ENCODE results near the gene REEP1. TPM values are rescaled to one million over a fixed set of nuclear protein-coding genes. Genes with fewer than 3 reads are reported as not detected.

Gene REEP1
- total RNA-seq, 1 donor from 2014 or later, result 167 TPM

DNA sequence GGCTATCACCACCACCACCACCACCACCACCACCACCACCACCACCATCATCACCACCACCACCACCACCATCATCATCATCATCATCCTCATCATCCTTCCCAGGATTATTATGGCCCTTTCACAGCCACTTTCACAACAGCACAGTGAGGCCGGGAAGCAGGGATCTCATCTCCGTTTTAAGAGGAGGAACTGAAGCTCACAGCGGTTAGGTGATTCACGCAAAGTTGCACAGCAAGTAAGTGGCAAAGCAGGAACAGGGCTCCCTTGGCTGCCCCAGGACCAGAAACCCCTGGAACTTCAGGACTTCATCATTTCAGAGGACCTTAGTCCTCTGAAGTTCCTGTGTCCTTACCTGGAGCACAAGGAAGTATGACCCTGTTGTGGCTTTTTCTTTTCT lies 111.4 kb downstream of the REEP1 start:
- TF ChIP-seq CTCF (IDR thresholded peaks at IDR 0.05; ENCODE audit: partially characterized antibody, unreplicated experiment), result no peak
- Mint-ChIP-seq H3K27me3 (ENCODE audit: unreplicated experiment) (peaks cover 11% of the 10 kb centered on the region), H3K27ac (ENCODE audit: unreplicated experiment) (no peak overlapping the region), H3K9me3 (ENCODE audit: unreplicated experiment) (peaks cover 18% of the 10 kb centered on the region), H3K4me3 (ENCODE audit: unreplicated experiment) (no peak overlapping the region), H3K4me1 (ENCODE audit: low read depth, unreplicated experiment) (peaks cover 30% of the 10 kb centered on the region), H3K36me3 (ENCODE audit: unreplicated experiment) (peaks cover 5% of the 10 kb centered on the region)
- no peak for DNase-seq

DNA sequence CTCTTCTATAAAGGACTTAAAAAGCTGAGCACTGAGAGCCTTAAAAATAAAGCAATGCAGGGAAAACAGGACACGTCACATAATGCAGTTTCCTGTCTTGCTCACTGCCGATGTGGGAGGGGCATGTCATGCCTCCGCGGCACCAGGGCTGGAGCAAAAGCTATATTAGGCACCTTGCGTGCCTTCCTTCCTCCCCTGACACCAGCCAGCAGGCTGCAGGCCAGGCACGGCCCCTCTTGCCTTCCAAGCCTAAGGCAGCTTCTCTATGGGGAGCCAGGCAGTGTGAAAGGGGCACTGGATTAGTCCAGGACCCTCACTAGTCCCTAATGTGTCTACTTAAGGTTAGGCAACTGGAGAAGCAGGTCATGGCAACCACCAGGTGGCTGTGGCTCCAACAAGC lies 111.8 kb downstream of the REEP1 start:
- Mint-ChIP-seq H3K4me3 (ENCODE audit: unreplicated experiment) (no peak overlapping the region), H3K9me3 (ENCODE audit: unreplicated experiment) (peaks cover 17% of the 10 kb centered on the region), H3K36me3 (ENCODE audit: unreplicated experiment) (peaks cover 5% of the 10 kb centered on the region), H3K27me3 (ENCODE audit: unreplicated experiment) (peaks cover 11% of the 10 kb centered on the region), H3K4me1 (ENCODE audit: low read depth, unreplicated experiment) (peaks cover 30% of the 10 kb centered on the region), H3K27ac (ENCODE audit: unreplicated experiment) (peak overlapping the region; percentile 48)
- no peak for DNase-seq
- TF ChIP-seq CTCF (IDR thresholded peaks at IDR 0.05; ENCODE audit: partially characterized antibody, unreplicated experiment), result no peak

DNA sequence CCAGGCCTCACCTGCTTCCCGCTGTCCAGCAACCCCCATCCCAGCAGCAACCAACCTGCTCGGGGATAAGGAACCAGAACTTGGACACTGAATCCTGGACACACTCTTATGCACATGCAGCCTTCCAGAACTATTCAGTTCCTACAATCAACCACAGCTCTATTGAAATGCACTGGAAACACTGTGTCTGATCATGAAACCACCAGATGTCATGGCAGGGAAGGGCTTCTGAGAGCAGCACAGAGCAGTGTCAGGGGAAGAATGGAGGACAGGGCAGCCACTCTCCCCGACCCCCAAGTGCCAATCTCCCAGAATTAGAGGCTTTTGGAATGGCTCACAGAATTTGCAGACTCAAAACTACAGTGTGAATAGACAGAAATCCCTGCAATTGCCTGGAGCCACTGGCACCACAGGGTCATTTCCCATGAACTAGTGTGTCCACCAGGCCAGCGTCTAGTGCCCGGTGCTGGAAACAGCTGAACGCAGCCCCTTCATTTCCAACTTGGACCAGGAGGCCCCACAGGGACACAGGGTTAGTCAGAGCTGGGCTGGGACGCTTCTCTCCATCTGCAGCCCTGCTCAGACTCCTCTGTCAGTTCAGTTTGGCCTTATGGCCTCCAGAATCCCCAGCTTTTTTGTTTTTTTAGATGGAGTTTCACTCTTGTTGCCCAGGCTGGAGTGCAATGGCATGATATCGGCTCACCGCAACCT lies 112.6 kb downstream of the REEP1 start:
- TF ChIP-seq CTCF (IDR thresholded peaks at IDR 0.05; ENCODE audit: partially characterized antibody, unreplicated experiment), result no peak
- H3K4me1 Mint-ChIP-seq (ENCODE audit: low read depth, unreplicated experiment), result peaks cover 30% of the 10 kb centered on the region
- peaks cover 5% of the 10 kb centered on the region for H3K36me3 Mint-ChIP-seq (ENCODE audit: unreplicated experiment)
- peak overlapping the region; percentile 25 for H3K4me3 Mint-ChIP-seq (ENCODE audit: unreplicated experiment)
- peaks cover 17% of the 10 kb centered on the region for H3K9me3 Mint-ChIP-seq (ENCODE audit: unreplicated experiment)
- H3K27ac Mint-ChIP-seq (ENCODE audit: unreplicated experiment), result peak overlapping the region; percentile 84
- DNase-seq, result no peak
- peaks cover 11% of the 10 kb centered on the region for H3K27me3 Mint-ChIP-seq (ENCODE audit: unreplicated experiment)

DNA sequence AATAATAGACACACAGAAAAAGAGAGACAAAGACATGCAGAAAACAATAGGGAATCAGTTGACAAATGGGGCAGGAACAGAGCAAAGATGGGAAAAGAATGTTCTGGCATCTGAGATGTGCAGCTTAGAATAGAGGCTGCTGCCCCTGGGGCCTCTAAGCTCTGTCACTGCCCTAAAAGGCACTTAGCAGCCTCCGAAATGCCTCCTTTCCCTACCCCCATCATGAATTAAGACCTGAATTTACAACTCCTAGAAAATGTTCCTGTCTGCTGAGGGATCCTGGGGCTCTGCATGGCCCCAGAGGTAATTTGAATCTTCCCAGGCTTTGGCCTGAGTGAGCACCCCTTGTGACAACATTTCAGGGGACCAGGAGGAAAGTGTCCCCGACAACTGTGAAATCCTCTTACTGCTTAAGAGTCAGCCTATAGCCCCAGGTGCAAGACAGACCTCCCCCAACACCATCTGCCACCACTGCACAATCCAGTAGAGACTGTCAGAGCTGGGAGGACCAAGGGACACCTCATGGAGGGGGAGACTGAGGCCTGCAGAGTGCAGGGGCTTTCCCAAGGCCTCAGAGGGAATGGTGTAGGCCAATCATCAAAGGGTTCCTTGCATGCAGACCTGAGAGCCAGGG lies 113.4 kb downstream of the REEP1 start:
- Mint-ChIP-seq H3K27me3 (ENCODE audit: unreplicated experiment) (peaks cover 11% of the 10 kb centered on the region), H3K4me1 (ENCODE audit: low read depth, unreplicated experiment) (peaks cover 30% of the 10 kb centered on the region), H3K27ac (ENCODE audit: unreplicated experiment) (peak overlapping the region; percentile 84), H3K4me3 (ENCODE audit: unreplicated experiment) (peak overlapping the region; percentile 51), H3K36me3 (ENCODE audit: unreplicated experiment) (peaks cover 5% of the 10 kb centered on the region), H3K9me3 (ENCODE audit: unreplicated experiment) (peaks cover 17% of the 10 kb centered on the region)
- no peak for DNase-seq
- no peak for TF ChIP-seq CTCF (IDR thresholded peaks at IDR 0.05; ENCODE audit: partially characterized antibody, unreplicated experiment)
